Caki2 (cell line): ENCODE measurements around the gene PFN2. TPM values are rescaled to one million over a fixed set of nuclear protein-coding genes. Genes with fewer than 3 reads are reported as not detected.
"Not testable (repeated sequence)": the region's sequence is repeated elsewhere in the genome, so short reads cannot be mapped to it uniquely, and the experiment has no call there.

Source experiments
- DNase-seq: peaks from one replicate; pipeline ENCODE4 v3.0.0-alpha.2; 2015; ENCODE audit warnings: low read depth
- in situ Hi-C: cut with HindIII; loops from 2 replicates; pipeline ENCODE4 v1.10.0; 2016; ENCODE audit warnings: low sequenced_read_pairs, low pct_unique_long_range_greater_than_20kb, mixed read lengths
- total RNA-seq: library from RNA; depleted of rRNA; stranded (reverse); fragments of >200 nt; shearing (Covaris generic); gene quantifications from 2 replicates; pipeline ENCODE4 v1.2.3, GENCODE V29; 2014; ENCODE audit warnings: low replicate concordance

PFN2 gene
- total RNA-seq, 1 experiment from 2014 or later: 354 TPM

DNA sequence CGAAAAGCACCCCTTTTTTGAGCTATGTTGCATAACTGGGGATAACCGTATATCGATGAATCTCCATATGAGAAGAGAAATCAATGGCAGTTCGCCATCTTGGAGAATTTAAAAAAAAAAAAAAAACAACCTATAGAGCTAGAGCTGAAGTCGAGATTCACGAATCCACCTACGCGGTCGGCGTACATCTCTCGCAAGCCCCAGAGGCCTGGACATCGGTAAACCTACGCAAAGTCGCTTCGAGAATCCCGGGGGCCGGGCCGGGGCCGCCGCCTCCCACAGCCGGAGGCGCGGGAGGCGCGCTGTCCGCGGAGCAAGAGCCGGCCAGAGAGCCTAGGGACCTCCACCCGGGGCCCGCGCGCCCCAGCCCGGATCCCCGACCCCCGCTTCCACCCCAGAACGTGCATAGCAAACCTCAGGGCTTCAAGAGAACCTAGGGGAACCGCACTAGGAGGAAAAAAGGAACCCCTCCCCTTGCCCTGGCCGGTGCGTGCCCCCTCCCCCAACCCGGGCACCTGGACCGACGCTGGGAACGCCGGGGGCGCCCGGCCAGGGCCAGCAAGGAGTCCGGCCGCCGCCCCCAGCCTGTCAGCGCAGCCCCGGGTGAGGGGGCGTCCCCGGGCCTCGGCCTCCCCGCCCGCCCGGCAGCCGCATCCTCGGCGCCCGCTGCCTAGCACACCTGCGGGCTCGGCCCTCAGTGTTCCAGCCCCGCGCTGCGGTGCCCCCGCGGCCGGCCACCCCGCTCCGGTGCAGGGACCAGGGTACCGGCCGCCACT, 567 bp downstream of the PFN2 start:
- peak; percentile 84 for DNase-seq
- in situ Hi-C loops: no loop called here

GRCh38 chr3:149969110-149969939, 1.4 kb downstream of the PFN2 start:
- in situ Hi-C loops: no loop called here
- peak; percentile 79 for DNase-seq

DNA sequence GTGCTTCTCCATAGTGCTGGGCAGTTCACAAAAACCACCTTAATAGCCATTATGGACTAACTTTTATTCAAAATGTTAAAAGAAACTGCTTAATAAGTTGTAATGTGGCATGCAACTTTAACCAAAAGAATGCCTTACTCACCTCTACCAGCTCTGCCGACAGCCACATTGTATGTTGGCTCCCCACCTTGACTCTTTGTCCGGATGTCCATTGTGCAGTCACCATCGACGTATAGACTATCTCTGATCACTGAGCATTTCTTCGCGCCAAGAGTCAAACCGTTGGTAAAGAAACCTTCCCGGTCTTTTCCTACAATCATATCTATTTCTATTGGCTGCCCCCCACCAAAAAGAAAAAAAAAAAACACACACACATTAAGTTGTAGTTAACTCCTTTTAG, 2.5 kb downstream of the PFN2 start:
- in situ Hi-C loops: no loop called here
- DNase-seq: peak; percentile 48

DNA sequence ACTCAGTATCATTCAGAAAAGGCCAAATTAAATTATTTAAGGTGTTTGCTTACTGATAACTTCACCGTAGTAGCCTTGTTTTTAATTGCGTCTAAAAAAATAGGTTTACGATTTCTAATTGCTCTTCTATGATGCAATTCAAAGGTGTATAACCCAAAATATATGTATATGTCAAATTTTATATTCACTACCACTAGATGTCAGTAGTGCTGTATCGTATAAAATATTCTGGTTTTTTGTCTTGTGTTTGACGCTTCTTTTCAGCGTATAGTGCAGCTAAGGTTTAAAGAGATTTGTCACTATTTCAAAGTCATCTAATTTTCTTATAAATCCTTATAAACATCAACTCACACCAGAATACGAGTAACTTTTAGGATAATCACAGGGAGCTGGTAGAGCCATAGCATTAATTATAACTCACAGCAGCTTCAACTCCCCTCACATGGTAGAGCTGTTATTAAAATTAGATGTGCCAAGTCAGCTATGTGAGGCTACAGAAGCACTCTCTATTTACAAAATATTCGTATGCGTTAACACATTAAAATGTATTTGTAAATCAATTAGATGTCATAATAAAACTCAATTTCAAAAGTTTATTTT, 3.5 kb downstream of the PFN2 start:
- in situ Hi-C loops: no loop called here
- peak; percentile 46 for DNase-seq

GRCh38 chr3:149965278-149965677, 5.4 kb downstream of the PFN2 start:
- in situ Hi-C loops: no loop called here
- DNase-seq: no peak

- no peak for DNase-seq
- in situ Hi-C loops: no loop called here
Measured at GRCh38 chr3:149964291-149964690, 6.4 kb downstream of the PFN2 start.

DNA sequence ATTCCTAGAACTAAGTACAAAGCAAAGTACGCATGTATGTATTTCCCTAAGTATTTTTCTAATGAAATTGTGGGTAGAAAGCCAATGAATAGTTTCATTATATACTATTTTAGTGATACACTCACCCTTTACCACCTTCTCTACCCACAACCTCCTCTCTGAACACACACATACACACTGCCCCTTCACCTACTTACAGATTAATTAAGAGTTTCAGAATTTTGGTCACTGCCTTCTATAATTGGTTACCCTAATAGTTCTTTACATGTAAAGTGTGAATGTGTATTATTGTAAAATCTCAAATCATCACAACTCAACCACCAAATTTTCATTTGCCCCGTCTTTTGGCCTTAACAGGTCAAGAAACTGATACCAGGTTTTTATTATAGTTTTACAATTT, 7.2 kb downstream of the PFN2 start:
- DNase-seq: no peak
- in situ Hi-C loops: no loop called here

- in situ Hi-C loops: no loop called here
- no peak for DNase-seq
Measured at GRCh38 chr3:149959443-149959842, 11.3 kb downstream of the PFN2 start.

- in situ Hi-C loops: no loop called here
- no peak for DNase-seq
Measured at GRCh38 chr3:149958171-149958796, 12.4 kb downstream of the PFN2 start.

DNA sequence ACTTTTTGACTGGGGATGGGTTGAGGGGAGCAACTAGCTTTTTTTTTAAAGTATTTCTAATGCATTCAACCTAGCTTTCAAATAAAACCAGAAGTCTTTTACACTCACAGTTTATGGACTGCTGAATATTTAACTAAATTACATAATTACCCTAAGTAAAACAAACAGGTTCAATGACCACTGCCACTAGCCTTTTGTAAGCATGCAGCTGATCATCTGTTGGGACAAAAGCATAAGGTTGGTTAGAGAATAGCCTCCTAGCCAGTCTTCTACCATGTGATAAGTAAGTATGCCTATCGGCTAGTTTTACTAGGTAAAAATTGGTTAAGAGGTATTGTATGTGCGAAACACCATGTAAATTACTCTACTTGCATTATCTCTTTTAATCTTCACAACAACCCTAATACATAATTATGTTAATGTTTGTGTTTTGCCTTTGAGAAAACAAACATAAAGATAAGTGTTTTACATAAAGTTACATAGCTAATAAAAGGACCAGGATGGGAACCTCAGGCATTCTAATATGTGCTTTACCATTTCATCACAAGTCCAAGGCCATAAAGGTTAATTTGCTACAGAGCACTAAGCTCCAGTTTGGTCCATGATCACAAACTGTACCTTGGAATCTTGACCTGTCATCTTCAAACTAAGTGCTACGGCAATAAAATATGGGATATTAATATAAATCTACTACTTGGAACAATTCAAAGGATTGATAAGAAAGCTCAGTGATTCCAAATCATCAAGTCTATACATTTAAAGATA, 13.2 kb downstream of the PFN2 start:
- no peak for DNase-seq
- in situ Hi-C loops: no loop called here

GRCh38 chr3:149955449-149955848, 15.2 kb downstream of the PFN2 start:
- DNase-seq: no peak
- in situ Hi-C loops: no loop called here

GRCh38 chr3:149954812-149955211, 15.9 kb downstream of the PFN2 start:
- DNase-seq: no peak
- in situ Hi-C loops: no loop called here

DNA sequence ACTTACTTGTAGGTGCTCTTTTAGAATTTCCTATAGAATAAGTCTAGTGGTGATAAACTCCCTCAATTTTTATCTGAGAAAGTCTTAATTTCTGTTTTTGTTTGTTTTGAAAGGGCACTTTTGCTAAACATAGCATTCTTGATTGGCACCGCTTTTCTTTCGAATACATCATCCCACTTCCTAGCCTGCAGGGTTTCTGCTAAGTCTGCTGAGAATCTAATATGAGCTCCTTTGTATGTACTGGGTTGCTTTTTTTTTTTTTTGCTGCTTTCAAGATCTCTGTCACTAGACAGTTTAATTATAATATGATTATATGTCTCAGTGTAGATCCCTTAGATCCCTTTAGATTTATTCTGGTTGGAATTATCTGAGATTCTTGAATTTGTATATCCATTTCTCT, 21.5 kb downstream of the PFN2 start:
- in situ Hi-C loops: no loop called here
- no peak for DNase-seq

DNA sequence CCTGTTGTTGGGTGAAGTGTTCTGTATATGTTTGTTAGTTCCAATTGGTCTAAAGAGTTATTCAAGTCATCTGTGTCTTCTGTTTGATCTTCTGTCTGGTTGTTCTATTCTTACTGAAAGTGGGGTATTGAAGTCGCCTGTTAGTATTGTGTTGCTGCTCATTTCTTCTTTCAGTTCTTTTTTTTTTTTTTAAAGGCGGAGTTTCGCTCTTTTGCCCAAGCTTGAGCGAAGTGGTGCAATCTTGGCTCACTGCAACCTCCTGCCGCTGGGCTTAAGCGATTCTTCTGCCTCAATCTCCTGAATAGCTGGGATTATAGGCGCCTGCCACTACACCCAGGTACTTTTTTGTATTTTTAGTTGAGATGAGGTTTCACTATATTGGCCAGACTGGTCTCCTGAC, 23.5 kb downstream of the PFN2 start:
- in situ Hi-C loops: no loop called here
- DNase-seq: no peak

- in situ Hi-C loops, DNase-seq: not testable (repeated sequence)
Measured at GRCh38 chr3:149943966-149944365, 26.7 kb downstream of the PFN2 start.

DNA sequence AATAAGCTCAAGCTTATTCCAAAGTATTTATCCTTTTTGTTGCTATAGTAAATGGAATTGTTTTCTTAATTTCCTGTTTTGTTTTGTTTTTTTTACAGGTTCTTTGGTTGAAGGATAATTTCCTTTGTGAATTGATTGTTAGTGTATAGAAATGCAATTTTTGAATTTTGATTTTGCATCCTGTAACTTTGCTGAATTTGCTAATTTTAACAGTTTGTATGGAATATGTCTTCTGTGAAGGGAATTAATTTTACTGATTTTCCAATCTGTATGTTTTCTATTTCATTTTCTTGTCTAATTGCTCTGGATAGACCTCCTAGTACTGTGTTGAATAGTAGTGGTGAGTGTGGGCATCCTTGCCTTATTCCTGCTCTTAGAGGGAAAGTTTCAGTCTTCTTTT, 28.3 kb downstream of the PFN2 start:
- no peak for DNase-seq
- in situ Hi-C loops: no loop called here

- DNase-seq: no peak
- in situ Hi-C loops: no loop called here
Measured at GRCh38 chr3:149941946-149942345, 28.7 kb downstream of the PFN2 start.

- no peak for DNase-seq
Measured at GRCh38 chr3:149941186-149941585, 29.5 kb downstream of the PFN2 start.

More at GRCh38 chr3:149941186-149941585, 29.5 kb downstream of the PFN2 start:
- in situ Hi-C loops: no loop called here
